ENCODE results near the gene SLC6A6.

DNA sequence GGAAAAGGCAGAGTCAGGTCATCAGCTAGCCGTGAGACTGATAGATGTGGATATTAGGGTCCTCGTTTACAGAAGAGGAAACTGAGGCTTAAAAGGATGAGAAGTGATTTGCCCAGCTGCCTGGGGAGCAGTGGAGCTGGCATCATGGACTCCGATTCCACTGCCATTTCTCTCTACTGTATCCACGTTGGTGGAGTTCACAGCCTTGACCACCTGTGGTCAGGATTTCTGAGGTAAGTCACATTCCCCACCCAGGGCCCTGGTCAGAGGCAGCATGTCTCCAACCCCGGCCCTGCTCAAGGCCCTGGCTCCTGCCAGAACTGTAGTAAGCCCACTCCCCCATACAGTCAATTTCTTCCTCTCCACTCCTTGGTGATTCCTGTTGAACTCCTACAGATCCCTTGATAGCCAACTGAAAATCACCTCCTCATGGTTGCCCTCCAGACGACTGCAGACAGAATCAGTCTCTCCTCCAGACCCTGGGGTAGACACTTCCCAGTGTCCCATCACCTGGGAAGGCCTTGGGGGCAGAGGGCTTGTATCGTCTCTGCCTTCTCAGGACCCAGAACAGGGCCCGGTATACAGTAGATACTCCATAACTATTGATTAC is 41.2 kb upstream of the SLC6A6 start:
- no peak for TF ChIP-seq POLR2AphosphoS5 (IDR thresholded peaks at IDR 0.05; ENCODE audit: low read depth, low read length)
- TF ChIP-seq TAF1 (IDR thresholded peaks at IDR 0.05; ENCODE audit: low read depth, low read length), result no peak
